NCI-H345 (cell line): ENCODE results near the gene INPP5A.
"Not testable (repeated sequence)": the region's sequence is repeated elsewhere in the genome, so short reads cannot be mapped to it uniquely, and the experiment has no call there.

Experiments used
- DNase-seq: peaks from one replicate; lab custom pipeline; 2025; lab: John Stamatoyannopoulos, UW

Gene INPP5A

DNA sequence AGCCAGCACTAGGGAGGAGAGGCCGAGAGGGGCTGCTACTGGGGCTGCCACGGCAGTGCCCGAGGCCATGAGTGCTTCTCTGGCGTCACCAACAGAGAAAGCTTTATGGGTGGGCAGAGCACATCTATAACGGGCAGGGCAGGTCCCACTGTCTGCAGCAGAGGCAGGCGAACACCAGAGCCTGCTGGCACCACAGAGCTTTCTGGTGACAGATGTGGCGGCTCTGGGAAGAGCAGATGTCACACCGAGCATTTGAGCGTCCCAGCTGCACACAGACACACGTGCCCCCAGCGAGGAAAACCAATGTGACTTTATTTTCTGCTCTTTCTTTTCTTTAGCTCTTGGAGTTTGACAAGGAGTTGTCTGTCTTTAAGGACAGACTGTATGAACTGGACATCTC is 227.8 kb downstream of the INPP5A start:
- DNase-seq: no peak

GRCh38 chr10:132766291-132766690 is 228.7 kb downstream of the INPP5A start:
- DNase-seq: no peak

- no peak for DNase-seq
Observed at GRCh38 chr10:132768346-132769248, 231.0 kb downstream of the INPP5A start.

DNA sequence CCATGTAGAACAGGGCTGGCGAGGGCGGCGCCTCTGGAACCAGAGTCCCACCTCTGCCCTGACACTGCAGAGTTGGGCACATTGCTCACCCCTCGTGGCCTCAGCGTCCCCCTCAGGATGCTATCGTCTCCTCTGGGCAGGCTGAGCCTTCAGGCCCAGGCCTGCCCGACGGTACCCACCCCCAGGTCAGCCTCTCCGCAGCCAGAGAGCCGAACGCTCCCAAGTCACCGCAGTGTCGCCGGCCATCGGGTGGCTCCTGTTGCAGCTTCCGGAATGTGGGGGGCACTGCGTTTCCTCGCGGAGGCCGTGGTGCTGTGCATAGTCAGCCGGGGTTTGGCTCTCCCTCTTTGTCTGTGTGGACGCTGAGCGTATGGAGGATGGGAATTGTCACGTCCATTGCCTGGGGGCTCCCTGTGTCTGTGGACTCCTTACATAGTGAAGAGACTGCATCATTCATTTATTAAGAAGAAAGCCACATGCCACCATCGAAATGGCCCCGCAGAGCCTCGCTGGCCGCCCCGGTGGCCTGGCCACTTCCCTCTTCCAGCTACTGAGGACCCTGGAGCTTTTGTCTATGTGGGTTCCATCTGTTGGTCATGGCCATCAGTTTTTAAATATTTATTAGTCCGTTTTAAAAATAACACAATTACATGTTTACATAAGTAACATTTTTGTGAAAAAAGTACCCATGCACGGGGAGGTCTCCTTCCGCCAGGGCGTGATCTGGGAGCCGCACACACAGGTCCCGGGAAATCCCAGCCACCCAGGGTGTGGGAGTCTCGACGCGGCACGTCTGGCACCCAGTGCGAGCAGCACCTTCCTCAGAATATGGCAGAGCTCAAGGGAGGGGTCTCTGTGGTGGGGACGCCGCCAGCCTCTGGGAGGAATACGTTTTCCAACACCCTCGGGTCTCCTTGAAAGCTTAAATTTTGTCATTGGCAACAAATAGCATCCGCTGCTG is 232.8 kb downstream of the INPP5A start:
- no peak for DNase-seq

DNA sequence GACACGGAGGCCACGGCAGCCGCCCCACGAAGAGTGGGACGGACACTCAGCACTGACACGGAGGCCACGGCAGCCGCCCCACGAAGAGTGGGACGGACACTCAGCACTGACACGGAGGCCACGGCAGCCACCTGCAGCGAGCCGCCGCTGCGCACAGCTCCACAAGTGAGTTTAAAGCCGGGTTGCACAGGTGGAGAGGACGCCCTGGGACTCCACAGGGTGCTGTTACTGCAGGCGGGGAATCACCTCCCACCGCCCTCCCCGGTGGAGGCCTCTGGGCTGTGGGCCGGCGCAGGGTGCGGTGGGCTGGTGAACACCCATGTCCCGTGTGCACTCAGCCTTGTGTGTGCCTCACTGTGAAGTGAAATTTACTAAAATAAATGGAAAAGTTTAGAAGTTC is 235.2 kb downstream of the INPP5A start:
- DNase-seq: not testable (repeated sequence)

DNA sequence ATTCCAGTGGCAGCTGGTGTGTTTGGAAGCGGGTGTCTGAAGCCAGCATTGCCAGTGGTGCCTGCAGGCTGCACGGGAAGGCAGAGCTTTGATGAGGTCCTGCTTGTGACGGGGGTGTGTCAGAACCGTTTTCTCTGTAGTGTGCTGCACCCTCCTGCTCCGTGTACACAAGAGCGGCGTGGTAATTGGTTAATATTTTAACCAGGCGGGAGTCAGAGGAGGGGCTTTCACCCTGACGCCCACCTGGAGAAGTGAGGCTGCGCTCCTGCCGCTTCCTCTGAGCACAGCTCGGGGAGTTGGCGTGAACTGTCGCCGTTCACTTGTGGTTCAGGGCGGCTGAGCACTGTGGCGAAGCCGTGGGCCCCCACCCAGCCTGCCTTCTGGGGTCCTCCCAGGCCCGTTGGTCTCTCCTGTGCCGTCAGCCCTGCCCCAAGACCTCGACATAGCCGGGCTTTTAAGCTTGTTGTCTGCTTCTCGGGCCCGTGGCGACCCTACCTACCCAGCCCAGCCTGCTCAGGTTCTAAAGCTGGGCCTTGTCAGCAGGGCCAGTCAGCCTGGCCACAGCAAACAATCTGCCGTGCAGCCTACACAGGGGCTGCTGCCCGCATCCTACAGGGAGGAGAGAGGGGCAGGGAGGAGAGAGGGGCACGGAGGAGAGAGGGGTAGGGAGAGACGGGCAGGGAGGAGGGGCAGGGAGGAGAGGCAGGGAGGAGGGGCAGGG is 236.8 kb downstream of the INPP5A start:
- DNase-seq: no peak

DNA sequence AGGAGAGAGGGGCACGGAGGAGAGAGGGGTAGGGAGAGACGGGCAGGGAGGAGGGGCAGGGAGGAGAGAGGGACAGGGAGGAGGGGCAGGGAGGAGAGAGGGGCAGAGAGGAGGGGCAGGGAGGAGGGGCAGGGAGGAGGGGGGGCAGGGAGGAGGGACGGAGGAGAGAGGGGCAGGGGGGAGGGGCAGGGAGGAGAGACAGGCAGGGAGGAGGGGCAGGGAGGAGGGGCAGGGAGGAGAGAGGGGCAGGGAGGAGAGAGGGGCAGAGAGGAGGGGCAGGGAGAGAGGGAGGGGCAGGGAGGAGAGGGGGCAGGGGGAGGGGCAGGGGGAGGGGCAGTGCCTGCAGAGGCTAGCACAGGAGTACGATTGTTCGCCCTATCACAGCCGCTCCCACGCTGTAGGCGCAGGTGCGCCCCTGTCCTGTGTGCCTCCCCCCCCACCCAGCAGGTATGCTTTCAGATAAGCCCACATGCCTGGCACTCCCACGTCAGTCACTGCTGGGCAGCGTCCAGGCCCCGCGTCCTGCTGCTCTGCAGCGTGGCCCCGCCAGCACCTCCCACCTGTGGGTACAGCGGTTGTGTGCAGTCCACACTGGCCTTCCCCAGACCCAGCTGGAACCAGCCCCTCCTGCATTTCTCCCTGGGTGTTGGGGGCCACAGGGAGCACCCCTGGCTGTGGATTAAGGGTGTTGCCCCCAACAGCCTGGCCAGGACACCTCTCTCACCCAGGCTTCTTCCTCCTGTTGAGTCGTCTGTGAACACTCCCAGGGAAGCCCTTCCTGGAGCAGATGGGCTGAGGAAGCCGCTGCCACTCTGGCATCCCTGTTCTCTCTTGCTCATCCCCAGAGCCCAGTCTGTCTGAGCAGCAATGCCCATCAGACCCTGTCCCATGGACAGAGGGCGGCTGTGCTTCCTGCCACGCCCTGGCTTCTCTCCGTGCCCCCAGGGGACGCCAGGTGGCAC is 237.6 kb downstream of the INPP5A start:
- peak; percentile 79 for DNase-seq

DNA sequence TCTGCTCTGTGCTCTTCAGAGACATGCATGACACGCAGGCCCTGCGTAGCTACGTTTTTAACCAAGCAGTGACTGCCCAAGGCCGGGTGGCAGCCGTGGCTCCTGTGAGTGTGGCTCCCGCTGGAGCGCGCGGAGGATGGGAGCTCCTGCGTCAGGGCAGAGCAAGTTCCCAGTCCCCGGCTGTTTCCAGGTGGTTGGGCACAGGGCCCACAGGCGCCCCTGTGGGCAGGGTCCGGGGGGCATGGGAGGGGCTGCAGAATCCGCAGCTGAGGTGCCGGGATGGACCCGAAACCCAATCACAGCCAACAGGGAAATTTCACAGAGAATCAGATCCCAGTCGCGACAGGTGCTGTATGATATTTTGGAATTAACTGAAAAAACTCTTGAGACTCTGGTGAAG is 238.6 kb downstream of the INPP5A start:
- peak; percentile 61 for DNase-seq

- DNase-seq: no peak
Observed at GRCh38 chr10:132776821-132777220, 239.2 kb downstream of the INPP5A start.

DNA sequence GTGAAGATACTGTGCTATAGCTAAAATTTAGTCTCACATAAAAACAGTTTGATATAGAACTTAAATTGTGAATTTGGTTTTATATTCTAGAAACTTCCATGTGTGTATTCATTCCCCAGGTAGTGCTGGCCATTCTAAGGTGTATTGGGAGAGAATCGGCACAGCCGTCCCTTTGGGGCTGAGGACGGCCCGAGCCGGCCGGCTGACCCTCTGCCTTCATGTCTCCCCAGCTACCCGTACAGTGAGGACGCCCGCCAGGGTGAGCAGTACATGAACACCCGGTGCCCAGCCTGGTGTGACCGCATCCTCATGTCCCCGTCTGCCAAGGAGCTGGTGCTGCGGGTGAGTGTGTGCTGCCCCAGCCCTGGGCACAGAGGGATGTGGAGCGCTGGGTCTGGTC is 239.9 kb downstream of the INPP5A start:
- DNase-seq: no peak

DNA sequence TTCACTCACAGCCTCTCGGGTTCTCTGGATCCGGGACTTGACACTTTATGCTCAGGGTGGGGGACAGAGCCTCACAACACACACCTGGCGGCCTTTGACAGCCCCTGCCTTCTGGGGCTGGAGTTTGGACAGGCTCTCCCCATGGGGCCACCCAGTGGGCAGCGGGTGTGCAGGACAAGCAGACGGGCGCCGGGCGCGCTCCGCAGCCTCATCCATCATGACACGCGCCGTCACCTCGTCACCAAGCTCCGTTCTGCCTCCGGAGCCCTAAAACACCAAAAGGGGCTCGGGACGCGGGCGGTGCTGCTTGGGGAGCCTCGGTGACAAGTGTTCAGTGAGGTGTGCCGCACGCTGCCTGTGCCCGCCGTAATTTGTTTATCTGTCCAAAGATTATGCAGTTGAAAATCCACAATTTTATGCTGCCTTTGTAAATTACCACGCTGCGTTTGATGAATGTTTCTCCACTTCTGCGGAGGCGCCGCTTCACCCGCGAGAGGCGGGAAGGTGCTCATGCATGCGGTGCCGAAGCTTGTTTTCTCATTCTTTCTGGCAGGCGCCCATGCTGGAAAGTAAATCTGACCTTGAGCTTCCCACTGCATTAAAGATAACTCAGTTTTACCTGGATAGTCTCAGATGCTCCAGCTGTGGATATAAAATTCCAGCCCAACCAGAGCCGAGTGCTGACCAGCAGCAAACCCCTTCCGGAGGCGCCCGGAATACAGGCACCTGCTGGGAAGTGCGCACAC is 242.1 kb downstream of the INPP5A start:
- no peak for DNase-seq

DNA sequence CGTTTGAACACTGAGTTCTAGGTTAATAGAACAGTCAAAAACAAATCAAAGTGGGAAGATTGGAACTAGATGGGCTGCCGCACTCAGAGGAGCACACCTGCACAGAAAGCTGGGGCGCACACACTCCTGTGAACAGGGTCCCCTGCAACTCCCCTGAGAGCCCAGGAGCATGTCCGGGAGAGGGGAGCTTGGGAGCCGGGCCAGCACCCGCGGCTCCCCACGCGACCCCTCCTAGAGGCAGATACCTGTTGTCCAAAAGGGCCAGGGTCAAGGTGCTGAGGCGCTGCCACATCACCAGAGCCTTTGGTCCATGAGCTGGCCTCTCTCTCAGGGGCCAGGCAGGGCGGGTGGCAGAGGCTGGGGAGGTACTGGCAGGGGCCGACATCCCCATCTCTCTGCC is 242.8 kb downstream of the INPP5A start:
- DNase-seq: no peak

DNA sequence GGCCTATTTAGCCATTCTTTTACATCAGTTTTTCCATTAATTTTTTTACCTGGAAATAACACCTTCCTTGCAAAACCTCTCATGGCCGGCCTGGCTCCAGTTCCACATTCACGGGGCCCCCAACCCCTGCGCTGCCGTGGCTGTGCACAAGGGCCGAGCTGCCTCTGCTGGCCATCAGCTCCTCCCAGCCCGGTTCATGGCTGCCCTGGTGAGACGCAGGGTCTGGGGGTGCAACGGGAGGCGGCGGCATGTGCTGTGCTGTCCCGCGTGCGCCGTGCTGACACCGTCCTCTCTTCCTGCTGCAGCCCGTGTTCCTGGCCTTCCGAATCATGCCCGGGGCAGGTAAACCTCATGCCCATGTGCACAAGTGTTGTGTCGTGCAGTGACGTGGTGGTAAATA is 244.0 kb downstream of the INPP5A start:
- DNase-seq: no peak

DNA sequence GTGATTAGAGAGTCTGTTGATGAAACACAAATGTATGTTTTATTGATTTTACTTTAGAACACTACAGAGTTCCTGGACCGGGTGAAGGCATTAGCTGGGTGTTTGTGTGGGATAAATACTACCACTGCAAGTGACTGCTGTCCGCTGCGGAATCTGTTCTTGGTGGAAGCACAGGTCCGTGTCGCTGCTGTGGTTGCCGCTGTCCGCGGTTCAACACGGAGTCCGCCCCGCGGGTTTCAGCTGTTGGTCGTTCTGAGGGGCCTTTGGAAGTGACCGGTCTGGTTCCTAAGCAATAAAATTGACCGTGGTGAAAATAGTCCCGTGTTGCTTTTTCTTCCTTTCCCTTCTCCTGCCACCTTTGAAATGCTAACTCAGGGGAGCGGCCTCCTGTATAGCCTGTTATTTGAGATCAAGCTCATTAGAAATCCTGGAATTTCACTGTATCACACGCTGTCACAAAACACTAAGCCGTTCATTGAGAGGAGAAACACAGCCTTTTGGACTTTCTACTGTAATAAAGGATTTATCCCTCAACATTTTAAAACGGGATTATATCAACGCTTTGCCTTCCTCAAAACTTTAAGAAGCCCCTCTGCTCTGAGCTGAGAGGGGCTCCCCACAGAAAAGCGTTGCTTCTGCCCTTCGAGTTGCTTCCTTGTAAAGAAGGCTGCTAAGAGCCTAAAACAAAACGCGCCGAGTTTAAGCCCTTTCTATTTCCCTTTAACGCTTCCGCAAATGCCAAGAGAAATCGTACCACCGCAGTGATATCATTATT is 245.8 kb downstream of the INPP5A start:
- DNase-seq: no peak

DNA sequence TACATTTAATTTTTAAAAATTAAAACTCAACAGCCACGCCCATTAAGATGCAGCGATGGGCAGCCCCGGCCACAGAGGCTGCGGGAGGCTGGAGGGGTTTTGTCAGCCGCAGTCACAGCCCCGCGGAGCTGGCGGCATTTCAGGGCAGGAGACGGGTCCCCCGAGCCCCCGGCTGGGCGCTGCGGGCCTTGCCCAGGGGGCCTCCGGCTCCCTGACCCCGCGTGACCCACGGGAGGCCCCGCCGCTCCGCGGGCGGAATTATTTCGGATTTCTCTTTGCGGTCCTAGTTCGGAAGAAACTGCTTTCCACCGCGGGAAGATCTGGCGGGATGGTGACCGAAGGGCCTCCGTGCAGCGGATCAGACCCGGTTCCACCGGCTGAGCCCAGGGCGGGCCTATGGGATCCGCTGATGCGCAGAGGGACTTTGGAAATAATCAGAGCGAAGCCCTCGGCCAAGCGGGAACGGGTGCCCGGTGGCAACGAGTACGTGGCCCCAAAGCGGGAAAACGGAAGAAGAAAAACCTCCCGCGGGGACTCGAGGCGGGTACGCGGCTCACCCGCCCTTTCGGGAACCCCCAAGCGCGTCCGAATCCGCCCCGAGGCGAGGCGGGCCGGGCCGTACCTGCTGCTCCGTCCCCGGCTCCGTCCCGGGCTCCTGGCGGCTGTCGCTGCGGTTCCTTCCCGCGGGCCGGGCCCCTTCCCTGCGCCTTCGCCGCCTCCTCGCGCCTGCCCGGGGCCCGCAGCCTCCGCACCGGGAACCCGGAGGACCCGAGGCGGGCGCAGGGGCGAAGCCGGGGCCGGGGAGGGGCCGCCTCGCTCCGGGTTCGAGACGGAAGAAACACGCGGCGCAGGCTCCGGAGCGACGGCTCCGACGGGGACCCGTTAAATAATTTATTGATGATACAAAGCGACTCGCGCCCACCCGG is 246.6 kb downstream of the INPP5A start:
- DNase-seq: no peak

GRCh38 chr10:132784866-132785722 is 247.5 kb downstream of the INPP5A start:
- DNase-seq: no peak

GRCh38 chr10:132785723-132786475 is 248.3 kb downstream of the INPP5A start, which contains the start of gene NKX6-2:
NKX6-2 (minus strand) TSS chr10:132786147; CDS start chr10:132785948, 199 bp downstream.
- no peak for DNase-seq
